Stimulated activated memory B cell treated with anti-CD40 and anti-IgM and Interleukin-4, amounts not matched to agents 10 μg/mL and 1 μg/mL and 100 μg/mL, for 72 hours (primary cell): ENCODE measurements around the gene AKR1D1.
"Not testable (repeated sequence)": the region's sequence is repeated elsewhere in the genome, so short reads cannot be mapped to it uniquely, and the experiment has no call there.

Source experiments
- ATAC-seq: fragments of 150-1000 bp; cut with Tn5 transposase; 2 replicates; pipeline ENCODE4 v1.10.0; 2021
- H3K27ac Mint-ChIP-seq: one replicate; pipeline ENCODE4 v1.8.0; 2022; ENCODE audit warnings: mild to moderate bottlenecking, mixed read lengths
- H3K27me3 Mint-ChIP-seq: one replicate; pipeline ENCODE4 v1.8.0; 2022; ENCODE audit warnings: mixed read lengths
- H3K36me3 Mint-ChIP-seq: one replicate; pipeline ENCODE4 v1.8.0; 2022; ENCODE audit warnings: mixed read lengths
- H3K4me1 Mint-ChIP-seq: one replicate; pipeline ENCODE4 v1.8.0; 2022; ENCODE audit warnings: mixed read lengths
- H3K4me3 Mint-ChIP-seq: one replicate; pipeline ENCODE4 v1.8.0; 2022; ENCODE audit warnings: mild to moderate bottlenecking, moderate library complexity, mixed read lengths
- H3K9me3 Mint-ChIP-seq: one replicate; pipeline ENCODE4 v1.8.0; 2022; ENCODE audit warnings: mixed read lengths

The AKR1D1 gene

DNA sequence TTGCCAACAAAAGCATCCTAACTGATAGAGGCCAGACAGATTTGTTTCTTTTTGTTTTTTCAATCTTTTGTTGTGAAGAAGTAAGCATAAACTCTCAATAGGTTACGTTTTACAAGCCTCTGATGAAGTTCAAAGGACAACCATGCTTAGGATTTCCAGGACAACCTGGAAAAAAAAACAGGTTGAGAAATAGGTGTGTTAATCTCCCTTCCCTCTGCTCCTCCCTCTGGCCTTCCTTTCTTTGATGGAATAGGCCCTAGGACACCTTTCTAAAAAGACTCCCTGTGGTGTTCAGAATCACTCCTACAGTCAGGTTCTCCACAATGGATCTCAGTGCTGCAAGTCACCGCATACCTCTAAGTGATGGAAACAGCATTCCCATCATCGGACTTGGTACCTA is at the start of gene AKR1D1:
TSS of gene AKR1D1 (plus strand) at position 264 of the 400 bp plus-strand sequence. CDS start at position 324, 60 bp downstream.
- Mint-ChIP-seq H3K27ac (no peak within 1 kb of the TSS), H3K4me1 (peaks cover under 1% of the 10 kb centered on the region), H3K27me3 (no peaks in the 10 kb centered on the region), H3K36me3 (no peaks in the 10 kb centered on the region), H3K4me3 (no peak within 1 kb of the TSS), H3K9me3 (peaks cover 8% of the 10 kb centered on the region)
- ATAC-seq, result no peak

- Mint-ChIP-seq H3K27ac (peak overlapping the region; percentile 40), H3K4me1 (peaks cover 27% of the 10 kb centered on the region), H3K36me3 (no peaks in the 10 kb centered on the region), H3K27me3 (no peaks in the 10 kb centered on the region), H3K4me3 (no peak overlapping the region), H3K9me3 (no peaks in the 10 kb centered on the region)
- no peak for ATAC-seq
Observed at GRCh38 chr7:138027100-138027499, 49.2 kb upstream of the AKR1D1 start.

- Mint-ChIP-seq H3K36me3 (no peaks in the 10 kb centered on the region), H3K27ac (peak overlapping the region; percentile 46), H3K27me3 (no peaks in the 10 kb centered on the region), H3K4me1 (peaks cover 23% of the 10 kb centered on the region), H3K4me3 (no peak overlapping the region), H3K9me3 (no peaks in the 10 kb centered on the region)
- ATAC-seq, result no peak
Observed at GRCh38 chr7:138029126-138029525, 47.1 kb upstream of the AKR1D1 start.

GRCh38 chr7:138029941-138030340 is 46.3 kb upstream of the AKR1D1 start:
- H3K27ac Mint-ChIP-seq, result no peak overlapping the region

GRCh38 chr7:138030679-138031351 is 45.4 kb upstream of the AKR1D1 start:
- ATAC-seq, result no peak
- peaks cover 21% of the 10 kb centered on the region for H3K4me1 Mint-ChIP-seq
- H3K36me3 Mint-ChIP-seq, result no peaks in the 10 kb centered on the region
- H3K4me3 Mint-ChIP-seq, result no peak overlapping the region
- no peak overlapping the region for H3K27ac Mint-ChIP-seq
- H3K27me3 Mint-ChIP-seq, result no peaks in the 10 kb centered on the region
- peaks cover 3% of the 10 kb centered on the region for H3K9me3 Mint-ChIP-seq

More at GRCh38 chr7:138029941-138030340, 46.3 kb upstream of the AKR1D1 start:
- no peaks in the 10 kb centered on the region for H3K36me3 Mint-ChIP-seq
- H3K9me3 Mint-ChIP-seq, result peaks cover under 1% of the 10 kb centered on the region
- peaks cover 21% of the 10 kb centered on the region for H3K4me1 Mint-ChIP-seq
- H3K27me3 Mint-ChIP-seq, result no peaks in the 10 kb centered on the region
- no peak overlapping the region for H3K4me3 Mint-ChIP-seq
- no peak for ATAC-seq

GRCh38 chr7:138032186-138032585 is 44.1 kb upstream of the AKR1D1 start:
- no peaks in the 10 kb centered on the region for H3K27me3 Mint-ChIP-seq
- H3K4me1 Mint-ChIP-seq, result peaks cover 15% of the 10 kb centered on the region
- no peak overlapping the region for H3K27ac Mint-ChIP-seq
- H3K9me3 Mint-ChIP-seq, result peaks cover 6% of the 10 kb centered on the region
- H3K36me3 Mint-ChIP-seq, result no peaks in the 10 kb centered on the region
- H3K4me3 Mint-ChIP-seq, result no peak overlapping the region
- no peak for ATAC-seq

- H3K27ac Mint-ChIP-seq, result no peak overlapping the region
- no peak for ATAC-seq
- no peaks in the 10 kb centered on the region for H3K27me3 Mint-ChIP-seq
- no peak overlapping the region for H3K4me3 Mint-ChIP-seq
- peaks cover 15% of the 10 kb centered on the region for H3K4me1 Mint-ChIP-seq
- no peaks in the 10 kb centered on the region for H3K36me3 Mint-ChIP-seq
- peaks cover 6% of the 10 kb centered on the region for H3K9me3 Mint-ChIP-seq
Observed at GRCh38 chr7:138032770-138033169, 43.5 kb upstream of the AKR1D1 start.

GRCh38 chr7:138033241-138033640 is 43.0 kb upstream of the AKR1D1 start:
- no peak overlapping the region for H3K4me3 Mint-ChIP-seq
- no peaks in the 10 kb centered on the region for H3K36me3 Mint-ChIP-seq
- peaks cover 11% of the 10 kb centered on the region for H3K4me1 Mint-ChIP-seq
- H3K27me3 Mint-ChIP-seq, result no peaks in the 10 kb centered on the region
- H3K9me3 Mint-ChIP-seq, result peaks cover 6% of the 10 kb centered on the region
- ATAC-seq, result no peak
- no peak overlapping the region for H3K27ac Mint-ChIP-seq

DNA sequence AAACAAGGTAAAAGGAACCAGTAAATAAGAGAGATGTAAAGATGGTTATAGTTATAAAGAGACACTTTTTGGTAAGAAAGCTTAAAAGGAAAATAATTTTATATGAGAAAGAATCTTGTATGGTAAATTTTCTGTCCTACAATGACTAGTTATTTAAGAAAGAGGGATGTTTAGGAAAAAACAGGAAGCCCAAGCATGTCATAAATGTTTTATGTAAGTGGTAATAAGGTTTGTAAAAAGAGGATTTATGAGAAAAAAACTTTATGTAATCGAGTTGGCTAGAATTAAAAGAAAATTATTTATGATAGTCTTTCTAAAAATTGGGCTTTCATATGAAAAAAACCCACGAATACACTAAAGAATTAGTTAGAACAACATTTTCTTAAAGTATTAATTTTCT is 40.1 kb upstream of the AKR1D1 start:
- Mint-ChIP-seq H3K9me3 (peaks cover 13% of the 10 kb centered on the region), H3K4me3 (no peak overlapping the region), H3K36me3 (no peaks in the 10 kb centered on the region), H3K27ac (no peak overlapping the region), H3K4me1 (peaks cover 6% of the 10 kb centered on the region), H3K27me3 (peaks cover 8% of the 10 kb centered on the region)
- no peak for ATAC-seq

GRCh38 chr7:138040063-138040462 is 36.2 kb upstream of the AKR1D1 start:
- H3K36me3 Mint-ChIP-seq, ATAC-seq, H3K27ac Mint-ChIP-seq, H3K4me1 Mint-ChIP-seq, H3K4me3 Mint-ChIP-seq: not testable (repeated sequence)
- peaks cover 14% of the 10 kb centered on the region for H3K9me3 Mint-ChIP-seq
- peaks cover 11% of the 10 kb centered on the region for H3K27me3 Mint-ChIP-seq

- Mint-ChIP-seq H3K36me3 (no peaks in the 10 kb centered on the region), H3K9me3 (peaks cover 7% of the 10 kb centered on the region), H3K4me1 (peaks cover 4% of the 10 kb centered on the region), H3K4me3 (no peak overlapping the region), H3K27ac (no peak overlapping the region), H3K27me3 (peaks cover 20% of the 10 kb centered on the region)
- ATAC-seq, result no peak
Observed at GRCh38 chr7:138044897-138045296, 31.4 kb upstream of the AKR1D1 start.

DNA sequence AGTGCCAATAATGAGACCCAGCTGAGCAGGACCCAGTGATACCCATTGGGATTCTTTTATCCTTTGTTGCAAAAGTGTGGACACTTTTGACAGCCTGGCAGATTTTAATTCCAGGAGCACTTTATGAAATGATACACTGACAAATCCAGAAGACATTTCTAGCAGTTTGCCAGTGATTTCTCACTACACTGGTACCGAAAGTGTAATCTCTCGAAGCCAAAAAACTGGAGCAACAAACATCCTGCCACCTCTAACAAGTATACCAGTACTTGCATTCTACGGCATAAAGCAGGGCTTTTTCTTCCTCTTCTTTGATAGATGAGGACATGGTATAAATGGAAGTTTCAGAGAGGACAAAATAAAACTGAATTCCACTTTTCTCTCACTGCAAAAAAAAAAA is 28.4 kb upstream of the AKR1D1 start:
- no peaks in the 10 kb centered on the region for H3K36me3 Mint-ChIP-seq
- H3K4me3 Mint-ChIP-seq, result no peak overlapping the region

GRCh38 chr7:138049505-138050116 is 26.6 kb upstream of the AKR1D1 start:
- Mint-ChIP-seq H3K27ac (no peak overlapping the region), H3K4me3 (no peak overlapping the region), H3K9me3 (peaks cover 7% of the 10 kb centered on the region), H3K4me1 (no peaks in the 10 kb centered on the region), H3K27me3 (peaks cover 20% of the 10 kb centered on the region), H3K36me3 (no peaks in the 10 kb centered on the region)
- ATAC-seq, result no peak

More for the DNA sequence above, 28.4 kb upstream of the AKR1D1 start:
- H3K27me3 Mint-ChIP-seq, result peaks cover 20% of the 10 kb centered on the region
- no peak for ATAC-seq
- H3K27ac Mint-ChIP-seq, result no peak overlapping the region
- no peaks in the 10 kb centered on the region for H3K4me1 Mint-ChIP-seq
- H3K9me3 Mint-ChIP-seq, result peaks cover 7% of the 10 kb centered on the region

DNA sequence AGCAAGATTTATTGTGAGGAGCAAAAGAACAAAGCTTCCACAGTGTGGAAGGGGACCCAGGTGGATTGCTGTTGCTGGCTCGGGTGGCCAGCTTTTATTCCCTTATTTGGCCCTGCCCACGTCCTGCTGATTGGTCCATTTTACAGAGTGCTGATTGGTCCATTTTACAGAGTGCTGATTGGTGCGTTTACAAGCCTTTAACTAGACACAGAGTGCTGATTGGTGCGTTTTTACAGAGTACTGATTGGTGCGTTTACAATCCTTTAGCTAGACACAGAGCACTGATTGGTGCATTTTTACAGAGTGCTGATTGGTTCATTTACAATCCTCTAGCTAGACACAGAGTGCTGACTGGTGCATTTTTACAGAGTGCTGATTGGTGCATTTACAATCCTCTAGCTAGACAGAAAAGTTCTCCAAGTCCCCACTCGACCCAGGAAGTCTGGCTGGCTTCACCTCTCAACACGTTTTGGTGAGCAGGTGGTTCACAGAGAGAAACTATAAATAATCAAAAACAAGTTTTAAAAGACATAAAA is 24.5 kb upstream of the AKR1D1 start:
- H3K27me3 Mint-ChIP-seq, result peaks cover 11% of the 10 kb centered on the region
- not testable (repeated sequence) for H3K27ac Mint-ChIP-seq, H3K9me3 Mint-ChIP-seq, H3K4me1 Mint-ChIP-seq, ATAC-seq, H3K4me3 Mint-ChIP-seq, H3K36me3 Mint-ChIP-seq

DNA sequence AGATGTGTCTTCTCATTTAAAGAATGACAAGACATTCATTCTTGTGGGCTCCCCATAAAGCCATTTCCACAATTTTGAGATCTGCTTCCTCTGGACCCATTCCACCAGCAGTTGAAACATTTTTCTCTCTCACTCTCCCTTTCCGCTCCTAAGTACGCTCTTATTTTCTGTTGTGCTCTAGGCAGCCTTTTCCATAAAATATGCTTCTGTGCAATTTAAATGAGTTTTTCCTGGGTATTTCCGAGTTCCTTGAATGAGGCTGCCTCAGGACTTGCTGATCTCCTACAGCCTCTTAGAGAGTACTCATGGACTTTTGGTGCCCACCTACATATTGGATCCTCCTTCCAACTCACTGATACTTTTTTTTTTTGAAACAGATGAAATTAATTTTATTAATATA is 23.6 kb upstream of the AKR1D1 start:
- Mint-ChIP-seq H3K4me1 (no peaks in the 10 kb centered on the region), H3K27me3 (peaks cover 18% of the 10 kb centered on the region), H3K9me3 (peaks cover 10% of the 10 kb centered on the region), H3K4me3 (no peak overlapping the region), H3K27ac (no peak overlapping the region), H3K36me3 (no peaks in the 10 kb centered on the region)
- ATAC-seq, result no peak

GRCh38 chr7:138055698-138056097 is 20.6 kb upstream of the AKR1D1 start:
- ATAC-seq, H3K36me3 Mint-ChIP-seq, H3K27me3 Mint-ChIP-seq, H3K9me3 Mint-ChIP-seq, H3K4me1 Mint-ChIP-seq, H3K27ac Mint-ChIP-seq, H3K4me3 Mint-ChIP-seq: not testable (repeated sequence)
